ENCODE results near the gene GPC5.

The GPC5 gene

DNA sequence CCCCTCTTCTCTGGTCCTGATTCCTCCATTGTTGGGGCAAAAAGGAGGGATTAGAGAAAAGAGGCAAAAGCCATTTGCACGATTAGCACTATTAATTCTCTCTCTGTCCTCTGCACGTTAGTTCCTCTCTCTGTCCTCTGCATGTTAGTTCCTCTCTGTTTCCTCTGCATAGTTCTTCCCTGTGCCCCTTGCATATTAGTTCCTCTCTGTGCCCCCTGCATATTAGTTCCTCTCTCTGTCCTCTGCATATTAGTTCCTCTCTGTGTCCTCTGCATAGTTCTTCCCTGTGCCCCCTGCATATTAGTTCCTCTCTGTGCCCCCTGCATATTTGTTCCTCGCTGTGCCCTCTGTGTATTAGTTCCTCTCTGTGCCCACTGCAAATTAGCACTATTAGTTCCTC lies 981.0 kb downstream of the GPC5 start:
- DNase-seq (ENCODE audit: low read depth) = no peak

DNA sequence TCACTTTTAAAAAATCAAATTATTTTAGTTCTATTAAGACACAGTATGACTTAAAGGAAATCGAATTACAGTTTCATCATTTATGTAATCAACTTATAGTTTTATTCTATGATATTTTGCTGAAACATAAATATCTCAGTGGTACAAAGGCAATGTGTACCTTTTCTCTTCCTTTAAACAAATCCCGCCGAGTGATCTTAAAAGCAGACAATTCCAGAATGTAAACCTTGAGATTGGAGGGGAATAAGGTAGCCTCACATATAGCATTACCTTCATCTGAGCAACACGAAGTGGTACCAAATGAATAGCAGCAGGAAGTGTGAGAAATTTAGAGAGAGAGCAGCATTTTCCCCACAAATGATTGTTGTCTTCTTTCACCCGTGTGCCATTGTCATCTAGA lies 986.0 kb downstream of the GPC5 start:
- no peak for DNase-seq (ENCODE audit: low read depth)

DNA sequence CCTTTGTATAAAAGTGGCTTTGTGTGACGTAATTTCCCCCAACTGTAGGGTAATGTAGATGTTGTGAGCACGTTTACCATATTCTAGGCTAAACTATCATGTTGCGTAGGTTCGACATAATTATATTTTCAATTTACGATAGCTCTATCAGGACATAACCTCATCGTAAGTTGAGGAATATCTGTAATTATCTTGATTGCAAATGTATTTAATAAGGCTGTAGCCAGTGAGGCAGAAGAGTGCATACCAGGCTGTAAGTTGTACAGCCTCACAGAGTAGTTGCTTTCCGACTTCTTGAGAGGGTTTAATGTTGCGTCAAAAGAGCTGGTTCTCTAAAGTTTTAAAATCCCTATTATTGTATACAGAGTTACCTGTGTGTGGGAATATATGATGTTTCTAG lies 988.8 kb downstream of the GPC5 start:
- no peak for DNase-seq (ENCODE audit: low read depth)

DNA sequence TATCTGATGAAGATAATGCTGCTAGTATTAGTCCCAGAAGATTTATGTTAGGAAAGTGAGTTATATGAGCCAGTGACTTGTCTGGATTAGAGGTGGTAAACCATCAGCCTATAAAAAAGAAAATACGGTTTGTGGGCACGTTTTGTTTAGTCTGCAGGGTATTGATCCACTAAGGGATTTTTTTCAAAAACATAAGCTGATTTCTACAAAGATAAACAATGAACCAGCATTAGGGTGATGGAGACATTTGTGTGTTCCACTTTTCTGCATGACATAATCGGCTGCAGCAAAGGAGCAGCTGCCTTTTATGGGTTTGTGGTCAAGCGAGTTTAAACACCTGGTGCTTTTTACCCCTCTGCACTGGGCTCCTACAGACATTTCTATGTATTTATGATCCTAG lies 991.8 kb downstream of the GPC5 start:
- no peak for DNase-seq (ENCODE audit: low read depth)

DNA sequence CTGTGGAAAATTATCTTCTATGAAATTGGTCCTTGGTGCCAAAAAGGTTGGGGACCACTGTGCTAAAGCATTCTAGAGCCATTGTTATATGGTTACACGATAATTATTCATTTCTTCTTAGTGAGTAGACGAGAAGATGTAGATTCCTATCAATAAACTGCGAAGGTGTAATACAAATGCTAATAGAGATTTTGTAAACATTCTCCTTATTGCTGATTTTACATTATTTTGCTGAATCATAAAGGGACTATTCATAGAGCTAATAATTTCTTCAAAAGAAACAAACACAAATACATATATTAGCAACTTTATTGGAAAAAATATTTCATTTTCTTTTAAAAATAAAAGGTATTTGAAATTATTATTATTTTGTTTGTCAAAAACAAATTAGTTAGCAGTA lies 1005.2 kb downstream of the GPC5 start:
- no peak for DNase-seq (ENCODE audit: low read depth)

DNA sequence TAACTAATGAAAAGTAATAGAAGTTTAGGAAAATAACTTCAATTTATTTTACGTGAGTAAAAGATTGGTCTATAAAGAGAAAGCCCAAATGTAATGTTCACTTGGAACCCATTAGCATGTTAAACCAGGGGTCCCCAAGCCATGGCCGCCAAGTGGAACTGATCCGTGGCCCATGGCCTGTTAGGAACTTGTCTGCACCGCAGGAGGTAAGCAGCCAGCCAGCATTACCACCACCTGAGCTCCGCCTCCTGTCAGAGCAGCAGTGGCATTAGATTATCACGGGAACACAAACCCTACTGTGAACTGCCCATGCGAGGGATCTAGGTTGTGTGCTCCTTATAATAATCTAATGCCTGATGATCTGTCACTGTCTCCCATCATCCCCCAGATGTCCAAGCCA lies 1009.4 kb downstream of the GPC5 start:
- no peak for DNase-seq (ENCODE audit: low read depth)

DNA sequence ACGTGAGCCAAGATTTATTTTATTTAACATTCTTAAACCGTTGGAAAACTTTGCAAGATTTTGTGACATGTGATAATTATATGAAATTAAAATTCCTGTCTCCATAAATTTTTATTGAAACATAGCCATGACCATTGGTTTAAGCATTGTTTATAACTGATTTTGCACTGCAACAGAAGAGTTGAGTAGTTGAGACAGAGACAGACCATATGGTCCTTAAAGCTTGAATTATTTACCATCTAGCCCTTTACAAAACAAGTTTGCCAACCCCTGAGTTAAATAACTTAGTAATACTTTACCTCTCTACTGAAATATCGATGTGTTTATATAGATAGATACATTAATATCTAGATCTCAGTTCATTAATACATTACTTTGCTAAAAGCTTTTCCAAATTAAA lies 1014.1 kb downstream of the GPC5 start:
- no peak for DNase-seq (ENCODE audit: low read depth)

DNA sequence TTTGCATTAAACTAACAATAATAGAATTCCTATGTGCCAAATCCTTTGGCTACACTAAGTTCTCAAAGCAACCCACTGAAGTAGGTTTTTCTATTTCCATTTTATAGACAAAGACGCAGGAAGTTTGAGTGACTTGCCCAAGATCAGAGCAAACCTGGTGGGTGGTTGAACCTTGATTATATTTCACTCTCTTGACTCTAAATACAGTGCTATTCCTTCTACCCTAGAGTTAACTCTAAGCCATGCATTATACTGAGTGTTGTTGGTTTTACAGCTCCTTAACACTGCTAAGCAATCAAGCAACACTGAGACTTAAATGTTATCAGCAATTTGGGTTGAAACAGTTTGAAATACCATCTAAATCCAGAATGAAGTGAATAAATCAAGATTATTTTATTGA lies 1014.6 kb downstream of the GPC5 start:
- no peak for DNase-seq (ENCODE audit: low read depth)

DNA sequence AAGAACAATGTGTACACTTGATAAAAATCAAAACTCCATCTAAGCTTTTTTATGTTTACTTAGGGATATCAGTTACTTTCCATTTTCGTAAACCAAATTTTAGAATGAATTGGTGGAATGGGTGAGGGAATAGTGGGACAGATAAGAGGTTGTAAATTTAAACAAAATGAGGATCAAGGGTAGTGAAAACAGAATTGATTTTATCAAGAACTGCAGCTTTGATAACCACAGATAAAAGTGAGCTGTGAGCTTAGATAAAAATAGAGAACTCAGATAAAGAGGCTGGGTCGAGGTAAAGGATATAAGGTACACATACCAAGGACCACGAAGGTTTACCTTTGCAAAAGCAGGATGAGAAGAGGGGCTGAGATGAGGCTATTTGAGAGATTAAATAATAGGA lies 1015.0 kb downstream of the GPC5 start:
- no peak for DNase-seq (ENCODE audit: low read depth)

DNA sequence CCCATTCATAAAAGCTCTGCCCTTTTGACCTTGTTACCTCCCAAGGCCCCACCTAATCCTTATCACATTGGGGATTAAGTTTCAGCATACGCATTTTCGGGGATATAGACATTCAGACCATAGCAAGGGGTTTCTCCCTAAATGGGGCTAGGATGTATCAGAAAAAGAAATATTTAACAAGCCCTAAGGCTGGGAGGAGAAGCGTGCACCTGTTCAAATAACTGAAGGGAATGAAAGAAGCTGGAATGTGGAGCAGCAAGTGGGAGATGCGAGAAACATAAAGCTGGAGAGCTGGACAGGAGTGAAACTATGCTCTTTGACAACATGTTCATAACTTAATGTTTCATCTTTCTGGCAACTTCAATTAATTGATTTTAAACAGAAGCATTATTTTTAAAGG lies 1016.4 kb downstream of the GPC5 start:
- no peak for DNase-seq (ENCODE audit: low read depth)

DNA sequence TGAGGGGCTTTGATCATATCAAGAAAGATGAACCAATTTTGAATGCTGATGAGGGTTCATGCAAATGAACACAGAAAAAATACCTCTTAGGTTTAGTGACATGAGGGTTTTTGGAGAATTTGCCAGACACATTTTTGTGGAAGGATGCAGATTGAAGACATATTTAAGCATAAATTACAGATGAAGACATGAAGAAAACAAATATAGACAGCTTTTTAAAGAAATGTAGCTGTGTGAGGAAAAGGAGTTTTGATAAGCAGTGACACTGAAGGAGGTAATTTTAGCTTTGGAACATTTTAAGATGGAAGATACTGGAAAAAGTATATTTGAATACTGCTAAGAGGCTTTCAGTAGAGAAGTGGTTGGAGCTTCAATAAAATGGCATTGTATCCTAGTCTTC lies 1017.4 kb downstream of the GPC5 start:
- DNase-seq (ENCODE audit: low read depth) = no peak

DNA sequence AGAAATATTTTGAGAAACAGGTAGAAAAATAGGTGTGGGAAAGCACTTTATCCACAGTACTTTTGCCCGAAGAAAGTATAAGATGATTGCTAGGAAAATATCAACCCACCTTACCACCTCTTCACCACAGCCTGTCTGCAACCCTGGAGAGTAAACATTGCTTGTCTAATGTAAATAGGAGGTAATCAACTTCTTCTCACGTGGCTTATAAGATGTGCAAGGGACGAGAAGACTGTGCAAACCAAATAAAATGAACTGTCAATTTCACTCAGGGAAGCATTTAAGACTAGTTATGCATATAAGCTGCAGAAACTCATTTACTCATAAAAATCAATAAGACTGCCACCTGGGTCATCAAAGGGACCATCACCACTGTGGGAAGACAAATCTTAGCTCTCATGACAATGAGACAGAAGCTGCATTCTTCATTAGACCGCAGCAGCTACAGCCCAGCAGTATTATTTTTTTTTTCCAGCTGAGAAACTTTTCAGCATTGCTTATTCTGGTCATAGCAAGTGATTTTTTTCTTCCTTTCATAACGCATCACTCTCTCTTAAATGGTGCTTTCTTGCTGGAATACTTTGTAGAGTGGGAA lies 1020.5 kb downstream of the GPC5 start:
- DNase-seq (ENCODE audit: low read depth) = no peak

DNA sequence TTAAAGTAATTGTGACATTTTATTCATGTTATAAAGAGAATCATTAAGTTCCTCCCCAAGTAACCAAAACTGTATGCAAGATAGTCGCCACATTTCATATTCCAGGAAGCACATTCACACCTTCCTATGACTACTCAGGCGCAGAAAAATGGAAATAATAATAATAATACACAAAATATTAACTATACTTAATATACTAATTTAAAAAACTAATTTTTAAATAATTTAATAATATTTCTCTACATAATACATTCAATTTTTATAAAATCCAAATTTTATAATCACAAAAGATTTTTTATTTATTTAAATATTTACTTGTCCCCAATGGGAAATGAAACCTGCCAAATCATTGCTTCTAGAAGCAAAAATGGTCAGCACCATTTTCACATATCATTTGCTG lies 1030.8 kb downstream of the GPC5 start:
- DNase-seq (ENCODE audit: low read depth) = no peak

DNA sequence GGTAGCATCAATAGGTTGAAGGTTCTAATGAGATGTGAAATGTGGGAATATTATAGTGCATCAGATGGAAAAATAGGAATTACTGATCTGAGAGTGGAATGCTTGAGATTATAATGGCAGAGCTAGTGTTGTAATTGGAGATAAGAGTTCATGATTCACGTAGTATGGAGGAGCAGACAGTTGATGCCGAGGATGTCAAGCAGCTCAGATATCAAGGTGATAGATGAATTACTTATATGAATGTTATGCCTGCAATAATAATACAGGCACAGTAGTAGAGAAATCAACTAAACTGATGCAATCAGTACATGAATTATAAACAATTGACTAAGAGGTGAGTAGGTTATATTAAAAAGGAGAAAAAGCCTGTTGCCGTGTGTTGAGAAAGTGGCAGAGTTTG lies 1035.0 kb downstream of the GPC5 start:
- DNase-seq (ENCODE audit: low read depth) = no peak

DNA sequence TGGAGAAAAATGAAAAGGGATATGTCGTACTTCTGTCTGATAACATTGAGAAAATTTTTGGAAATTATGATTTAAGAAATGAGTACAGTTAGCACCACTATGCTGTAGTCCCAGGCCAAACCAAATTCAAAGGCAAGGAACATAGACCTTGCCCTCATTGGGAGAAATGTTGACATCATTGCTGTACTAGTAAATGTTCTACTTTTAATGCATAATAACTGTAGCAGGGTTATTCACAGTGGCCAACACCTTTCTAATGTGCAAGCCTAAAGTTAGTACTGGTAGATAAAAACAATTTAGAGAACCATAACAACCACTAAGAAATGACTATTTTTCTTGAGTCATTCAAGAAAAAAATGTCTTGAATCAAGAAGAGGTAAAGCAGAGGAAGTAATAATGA lies 1035.5 kb downstream of the GPC5 start:
- DNase-seq (ENCODE audit: low read depth) = no peak

DNA sequence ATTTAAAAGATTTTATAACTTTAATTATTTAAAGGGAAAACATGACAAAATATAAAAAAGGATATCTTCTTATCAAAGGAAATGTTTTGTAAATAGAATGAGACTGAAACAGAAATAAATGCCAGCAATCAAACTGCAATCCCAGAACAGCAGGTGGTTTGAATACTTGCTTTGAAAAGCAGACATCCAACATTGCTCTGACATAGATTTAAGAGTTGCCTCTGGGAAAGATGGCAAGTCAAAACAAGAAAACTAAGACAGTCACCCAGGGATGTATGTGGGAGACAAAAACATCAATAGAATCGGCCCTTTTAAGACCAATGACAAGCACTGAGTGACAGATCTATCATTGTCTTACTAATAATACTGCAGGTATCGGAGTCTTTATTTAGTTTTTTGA lies 1038.5 kb downstream of the GPC5 start:
- no peak for DNase-seq (ENCODE audit: low read depth)

DNA sequence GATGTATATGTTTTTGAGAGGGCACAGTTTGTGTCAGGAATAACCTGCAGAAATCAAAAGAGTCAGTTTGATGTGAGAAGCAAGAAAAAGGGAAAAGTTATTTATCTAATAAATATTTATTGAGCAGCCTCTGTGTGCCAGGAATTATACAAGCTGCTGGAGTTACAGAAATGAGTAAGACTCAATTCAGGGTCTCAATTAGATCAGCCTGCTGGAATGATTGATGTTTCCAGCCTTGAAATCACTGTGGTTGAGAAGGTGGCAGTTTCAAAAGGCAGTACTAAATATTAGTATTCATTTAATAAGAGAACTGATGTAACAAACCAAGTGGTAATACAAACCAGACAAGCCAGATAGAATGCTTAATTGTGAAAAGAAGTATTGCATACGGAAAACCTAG lies 1045.8 kb downstream of the GPC5 start:
- no peak for DNase-seq (ENCODE audit: low read depth)

DNA sequence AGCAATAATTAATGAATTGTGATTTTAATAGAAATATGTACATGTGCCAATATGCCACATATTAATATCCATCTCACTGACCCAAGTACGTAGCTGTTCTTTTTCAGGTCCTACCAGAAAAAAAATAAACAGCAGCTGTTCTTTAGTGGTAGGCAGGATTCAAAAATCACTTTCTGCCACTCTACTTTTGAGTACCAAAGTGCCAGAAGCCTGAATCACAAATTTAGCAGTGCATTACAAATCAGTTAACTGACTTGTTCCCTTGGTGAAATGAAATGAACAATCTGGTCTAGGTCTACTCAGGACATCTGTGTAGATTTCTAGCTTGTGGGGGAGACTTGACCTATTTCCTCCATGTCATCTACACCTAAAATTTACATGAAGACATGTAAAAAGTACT lies 1052.6 kb downstream of the GPC5 start:
- DNase-seq (ENCODE audit: low read depth) = no peak

DNA sequence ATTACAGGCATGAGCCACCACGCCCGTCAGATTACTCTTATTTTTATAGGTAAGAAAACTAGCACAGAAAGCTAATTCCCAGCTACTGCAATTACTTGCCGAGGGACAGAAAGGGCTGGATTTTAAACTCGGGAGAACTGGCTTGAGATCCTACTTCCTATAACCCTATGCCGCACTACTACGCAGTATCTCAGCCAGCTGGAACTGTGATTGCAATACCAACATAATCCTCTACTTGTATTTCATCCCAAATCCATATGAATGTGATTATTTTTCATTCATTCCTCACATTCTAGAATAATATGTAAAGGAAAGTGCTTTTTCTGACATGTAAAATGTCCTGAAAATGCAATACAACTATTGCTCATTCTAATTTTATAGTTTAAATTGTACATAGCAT lies 1054.4 kb downstream of the GPC5 start:
- no peak for DNase-seq (ENCODE audit: low read depth)

DNA sequence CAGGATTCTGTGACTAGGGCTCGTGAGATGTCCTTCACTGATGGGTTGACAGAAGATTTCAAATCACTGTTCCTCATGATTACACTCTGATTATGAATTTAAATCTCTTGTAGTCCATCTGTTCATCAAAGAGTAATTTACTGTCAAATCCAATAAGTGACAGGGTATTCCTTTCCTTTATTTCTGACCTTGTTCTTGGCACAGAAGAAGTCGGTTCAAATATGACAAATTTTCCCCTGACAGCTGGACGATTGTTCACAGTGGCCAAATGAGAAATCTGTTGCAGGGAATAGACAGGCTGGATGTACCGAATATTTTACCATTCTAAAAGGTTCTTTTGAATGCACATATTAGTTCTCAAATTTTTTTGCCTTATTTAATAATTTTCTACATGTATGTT lies 1060.9 kb downstream of the GPC5 start:
- no peak for DNase-seq (ENCODE audit: low read depth)

DNA sequence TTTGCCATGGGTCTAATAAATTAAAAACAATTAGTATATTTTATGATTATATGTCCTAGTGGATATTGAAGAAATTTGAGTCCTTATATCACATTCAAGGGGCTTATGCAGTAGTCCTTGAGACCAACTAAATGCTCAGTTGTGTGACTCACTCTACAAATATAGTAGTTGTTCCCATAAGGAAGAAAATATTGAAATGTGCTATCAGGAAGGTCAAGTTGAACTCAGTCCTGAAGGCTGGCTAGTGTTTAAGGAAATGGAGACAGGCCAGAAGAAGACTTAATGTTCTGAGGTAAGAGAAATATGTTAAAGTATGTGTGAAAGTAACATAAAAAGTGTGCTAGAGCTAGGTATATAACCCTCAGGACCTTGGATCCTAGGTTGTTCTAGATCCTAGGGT lies 1062.1 kb downstream of the GPC5 start:
- DNase-seq (ENCODE audit: low read depth) = no peak

DNA sequence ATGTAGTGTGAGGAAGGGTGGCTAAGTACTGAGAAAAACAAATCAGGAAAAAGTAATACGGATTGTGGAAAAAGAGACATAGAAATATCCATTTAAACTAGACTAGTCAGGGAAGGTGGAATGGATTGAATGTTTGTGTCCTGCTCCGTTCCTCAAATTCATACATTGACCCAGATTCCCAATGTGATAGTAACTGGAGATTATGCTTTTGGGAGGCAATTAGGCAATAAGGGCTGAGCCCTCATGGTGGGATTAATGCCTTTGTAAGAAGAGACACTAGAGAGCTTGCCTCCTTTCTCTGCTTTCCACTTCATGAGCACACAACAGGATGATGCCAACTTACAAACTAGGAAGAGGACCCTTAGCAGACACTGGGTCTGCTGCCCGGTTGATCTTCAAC lies 1063.0 kb downstream of the GPC5 start:
- DNase-seq (ENCODE audit: low read depth) = no peak

DNA sequence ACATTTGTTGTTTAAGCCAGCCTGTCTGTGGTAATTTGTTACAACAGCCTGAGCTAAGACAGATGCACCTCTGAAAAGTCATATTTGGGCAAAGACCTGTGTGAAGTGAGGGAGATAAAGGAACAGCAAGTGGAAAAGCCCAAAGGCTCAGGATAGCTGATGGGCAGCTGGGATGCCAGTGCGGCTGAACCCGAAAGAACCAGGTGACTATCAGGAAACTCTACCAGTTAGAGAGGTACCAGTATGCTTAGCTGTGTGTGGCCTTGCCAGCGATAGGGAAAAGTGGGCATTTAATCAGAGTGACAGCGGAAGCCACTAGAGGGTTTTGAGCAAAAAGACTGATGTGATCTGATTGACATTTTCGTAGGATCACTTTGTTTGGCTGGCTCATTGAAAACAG lies 1063.4 kb downstream of the GPC5 start:
- no peak for DNase-seq (ENCODE audit: low read depth)

DNA sequence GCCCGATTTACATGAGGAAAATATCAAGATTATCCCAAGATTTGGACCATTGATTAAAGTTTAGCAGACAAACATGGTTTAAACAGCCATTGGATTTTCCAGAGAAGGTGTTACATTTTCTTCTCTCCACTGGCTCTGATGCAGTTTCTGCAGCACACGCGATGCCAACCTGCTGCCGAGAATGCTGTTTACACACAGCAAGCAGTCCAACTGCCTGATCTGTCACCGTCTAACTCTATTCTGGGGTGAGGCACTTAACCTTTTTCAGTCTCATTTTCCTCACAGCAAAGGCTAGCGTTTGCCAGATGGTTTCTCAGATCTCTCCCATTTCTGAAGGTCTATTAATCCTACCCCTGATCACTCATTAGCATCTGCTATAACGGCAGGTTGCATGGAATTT lies 1064.7 kb downstream of the GPC5 start:
- no peak for DNase-seq (ENCODE audit: low read depth)

Measured in fibroblast of the conjunctiva (primary cell).